HEK293 (cell line): ENCODE data around the gene RPS6KA1.
A peak's percentile ranks its signal among the peaks of the same experiment; 100 is the strongest.

Source experiments
- CTCF ChIA-PET: fragments of 350-600 bp; formaldehyde crosslinking; extraction: SDS; loops from one replicate; lab custom pipeline; 2021; ENCODE audit warnings: antibody characterized with exemption; lab: Yijun Ruan, JAX
- POLR2A ChIA-PET: fragments of 300-600 bp; formaldehyde crosslinking; extraction: SDS; loops from one replicate; lab custom pipeline; 2020; ENCODE audit warnings: antibody characterized with exemption, inconsistent platforms; lab: Yijun Ruan, JAX
- H3K27ac ChIP-seq: fragments of 200-500 bp; sonication (Bioruptor generic); 2 replicates; pipeline ENCODE4 v1.5.1; 2014; ENCODE audit warnings: low read depth, low read length, control low read depth, inconsistent platforms; ENCODE audit errors: extremely low read depth
- H3K36me3 ChIP-seq, 2 experiments: fragments of 200-500 bp in 1 of 2; sonication (Bioruptor generic) in 1 of 2; 1 replicate in 1 of 2; 2 replicates in 1 of 2; pipeline ENCODE4 v1.5.1; 2014 to 2017; ENCODE audit warnings: inconsistent platforms in 2 of 2, low read length in 2 of 2; ENCODE audit not compliant: control insufficient read depth in 2 of 2, insufficient read depth in 1 of 2
- H3K4me1 ChIP-seq: fragments of 200-500 bp; sonication (Bioruptor generic); 2 replicates; pipeline ENCODE4 v1.5.1; 2014; ENCODE audit warnings: mild to moderate bottlenecking, low read length, inconsistent platforms; ENCODE audit not compliant: control insufficient read depth, insufficient read depth
- H3K4me3 ChIP-seq: 2 replicates; pipeline ENCODE4 v1.5.1; 2011; ENCODE audit warnings: low read depth, mild to moderate bottlenecking, control low read depth, low read length, moderate library complexity
- H3K9me3 ChIP-seq: fragments of 200-500 bp; sonication (Bioruptor generic); 2 replicates; pipeline ENCODE4 v1.5.1; 2014; ENCODE audit warnings: low read depth, low read length, inconsistent platforms; ENCODE audit not compliant: control insufficient read depth, insufficient read depth
- EGR2 ChIP-seq: fragments of 450-650 bp; formaldehyde crosslinking; IDR thresholded peaks from 2 replicates; pipeline ENCODE4 v1.5.1; 2016; ENCODE audit warnings: low read depth, missing biosample characterization, missing genetic modification characterization
- GLIS2 ChIP-seq: fragments of 450-650 bp; formaldehyde crosslinking; IDR thresholded peaks from 2 replicates; pipeline ENCODE4 v1.5.1; 2016; ENCODE audit warnings: missing biosample characterization, missing genetic modification characterization
- KLF10 ChIP-seq: fragments of 450-650 bp; IDR thresholded peaks from 2 replicates; pipeline ENCODE4 v1.5.1; 2018; ENCODE audit warnings: missing biosample characterization, mild to moderate bottlenecking, missing genetic modification characterization
- MZF1 ChIP-seq: fragments of 450-650 bp; formaldehyde crosslinking; IDR thresholded peaks from 2 replicates; pipeline ENCODE4 v1.5.1; 2017; ENCODE audit warnings: missing biosample characterization, missing genetic modification characterization, borderline replicate concordance
- SP7 ChIP-seq: fragments of 450-650 bp; formaldehyde crosslinking; IDR thresholded peaks from 2 replicates; pipeline ENCODE4 v1.5.1; 2016; ENCODE audit warnings: missing biosample characterization, missing genetic modification characterization
- ZBTB11 ChIP-seq: fragments of 450-650 bp; formaldehyde crosslinking; conservative IDR thresholded peaks from 2 replicates; pipeline ENCODE4 v1.5.1; 2016; ENCODE audit warnings: low read depth, missing biosample characterization, missing genetic modification characterization
- ZBTB8A ChIP-seq: fragments of 450-650 bp; formaldehyde crosslinking; IDR thresholded peaks from 2 replicates; pipeline ENCODE4 v1.5.1; 2016; ENCODE audit warnings: missing biosample characterization, missing genetic modification characterization
- ZFHX2 ChIP-seq: fragments of 450-650 bp; formaldehyde crosslinking; conservative IDR thresholded peaks from 2 replicates; pipeline ENCODE4 v1.5.1; 2016; ENCODE audit warnings: missing biosample characterization, missing genetic modification characterization
- ZNF23 ChIP-seq: fragments of 450-650 bp; formaldehyde crosslinking; IDR thresholded peaks from 2 replicates; pipeline ENCODE4 v1.5.1; 2016; ENCODE audit warnings: missing biosample characterization, missing genetic modification characterization, borderline replicate concordance
- ZNF341 ChIP-seq: fragments of 450-650 bp; formaldehyde crosslinking; IDR thresholded peaks from 2 replicates; pipeline ENCODE4; 2016; ENCODE audit warnings: low read depth, missing biosample characterization, missing genetic modification characterization
- ZNF426 ChIP-seq: fragments of 450-650 bp; formaldehyde crosslinking; IDR thresholded peaks from 2 replicates; pipeline ENCODE4 v1.5.1; 2017; ENCODE audit warnings: missing biosample characterization, missing genetic modification characterization, mild to moderate bottlenecking, inconsistent platforms, moderate library complexity
- ZNF501 ChIP-seq: fragments of 450-650 bp; formaldehyde crosslinking; IDR thresholded peaks from 2 replicates; pipeline ENCODE4 v1.5.1; 2016; ENCODE audit warnings: missing biosample characterization, missing genetic modification characterization
- ZNF549 ChIP-seq: fragments of 450-650 bp; IDR thresholded peaks from 2 replicates; pipeline ENCODE4 v1.5.1; 2018; ENCODE audit warnings: missing biosample characterization, missing genetic modification characterization, mild to moderate bottlenecking, inconsistent platforms, moderate library complexity
- ZNF555 ChIP-seq: fragments of 450-650 bp; formaldehyde crosslinking; conservative IDR thresholded peaks from 2 replicates; pipeline ENCODE4 v1.5.1; 2017; ENCODE audit warnings: missing biosample characterization, mild to moderate bottlenecking, missing genetic modification characterization, inconsistent platforms
- ZNF561 ChIP-seq: fragments of 450-650 bp; IDR thresholded peaks from 2 replicates; pipeline ENCODE4 v1.5.1; 2018; ENCODE audit warnings: missing biosample characterization, missing genetic modification characterization, borderline replicate concordance
- ZNF670 ChIP-seq: fragments of 450-650 bp; formaldehyde crosslinking; IDR thresholded peaks from 2 replicates; pipeline ENCODE4 v1.5.1; 2016; ENCODE audit warnings: missing biosample characterization, missing genetic modification characterization, low read depth
- ZNF837 ChIP-seq: fragments of 450-650 bp; formaldehyde crosslinking; IDR thresholded peaks from 2 replicates; pipeline ENCODE4 v1.5.1; 2016; ENCODE audit warnings: missing biosample characterization, missing genetic modification characterization
- TF ChIP-seq, protein P1 (sequence below): fragments of 450-650 bp; formaldehyde crosslinking; IDR thresholded peaks from 2 replicates; pipeline ENCODE4 v1.5.1; 2016; ENCODE audit warnings: missing biosample characterization, missing genetic modification characterization

Gene RPS6KA1

DNA sequence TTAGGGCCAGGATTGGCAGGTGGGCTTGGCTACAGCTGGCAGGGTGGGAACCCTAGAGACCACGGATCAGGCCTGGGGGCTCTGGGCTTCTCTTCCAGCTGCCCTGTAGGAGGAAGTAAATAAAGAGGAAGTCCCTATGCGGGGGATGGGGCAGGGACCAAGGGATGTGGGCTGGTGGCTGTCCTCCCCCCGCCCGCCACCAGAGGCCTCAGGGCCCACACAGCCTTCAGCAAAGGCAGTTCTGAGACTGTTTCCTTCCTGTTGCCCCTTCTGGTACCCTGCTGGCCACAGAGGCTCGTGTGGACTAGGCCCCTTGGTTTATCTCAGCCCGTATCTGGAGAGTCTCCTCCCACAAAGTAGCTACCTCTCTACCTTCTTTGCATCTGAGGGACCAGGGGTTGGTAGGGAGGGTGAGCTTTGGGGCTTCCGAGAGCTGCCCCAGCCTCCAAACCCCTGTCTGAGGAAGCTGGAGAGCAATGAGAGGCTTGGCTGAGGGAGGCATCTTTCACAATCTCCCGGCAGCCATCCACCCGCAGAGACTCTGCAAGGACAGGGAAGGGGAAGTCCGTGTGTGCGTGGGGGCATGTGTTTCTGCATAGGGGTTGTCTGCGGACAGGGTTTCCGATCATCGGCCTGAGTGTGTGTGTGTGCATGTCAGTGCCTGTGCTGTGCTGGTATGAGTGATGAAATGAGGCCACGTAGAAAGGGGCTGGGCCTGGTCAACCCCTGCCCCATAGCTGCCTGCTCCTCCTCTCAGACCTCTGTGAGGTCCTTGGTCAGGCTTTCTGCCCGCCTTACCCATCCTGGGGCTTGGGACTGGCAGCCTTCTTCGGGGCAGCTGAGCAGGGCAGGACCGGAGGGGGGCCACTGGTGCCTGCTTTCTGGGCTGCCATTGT is 12.5 kb downstream of the RPS6KA1 start (continued):
- TF ChIP-seq ZBTB8A (tag by site-specific recombination) (no peak), ZNF549 (tag by site-specific recombination) (no peak), KLF10 (tag by site-specific recombination) (no peak), ZNF341 (peak; percentile 56; the same call in 1 of the 2 replicates), ZNF555 (tag by site-specific recombination) (no peak), SP7 (tag by site-specific recombination) (no peak), MZF1 (tag by site-specific recombination) (no peak), EGR2 (tag by site-specific recombination) (peak; percentile 82), ZBTB11 (tag by site-specific recombination) (no peak), ZNF501 (tag by site-specific recombination) (no peak), ZNF561 (tag by site-specific recombination) (no peak)

GRCh38 chr1:26542771-26543451 is 13.3 kb downstream of the RPS6KA1 start:
- Histone ChIP-seq H3K36me3 (peaks cover 0 to 45% of the 10 kb centered on the region in 2 experiments; a peak in 2 of 3 replicates), H3K4me3 (no peak overlapping the region), H3K9me3 (no peaks in the 10 kb centered on the region), H3K4me1 (no peaks in the 10 kb centered on the region), H3K27ac (no peak overlapping the region)
- POLR2A ChIA-PET, result no interaction called here
- TF ChIP-seq ZNF23 (tag by site-specific recombination) (no peak), GLIS2 (tag by site-specific recombination) (0 out of 2 replicates have a peak, but pooled peaks have one; percentile 31)
- TF ChIP-seq, all 188 proteins: peak for 1
- CTCF ChIA-PET, result interaction anchor here (2.4 kb wide), 1 partner anchor 12 kb away, joined by 8 read pairs; no protein-coding TSS in a partner anchor

DNA sequence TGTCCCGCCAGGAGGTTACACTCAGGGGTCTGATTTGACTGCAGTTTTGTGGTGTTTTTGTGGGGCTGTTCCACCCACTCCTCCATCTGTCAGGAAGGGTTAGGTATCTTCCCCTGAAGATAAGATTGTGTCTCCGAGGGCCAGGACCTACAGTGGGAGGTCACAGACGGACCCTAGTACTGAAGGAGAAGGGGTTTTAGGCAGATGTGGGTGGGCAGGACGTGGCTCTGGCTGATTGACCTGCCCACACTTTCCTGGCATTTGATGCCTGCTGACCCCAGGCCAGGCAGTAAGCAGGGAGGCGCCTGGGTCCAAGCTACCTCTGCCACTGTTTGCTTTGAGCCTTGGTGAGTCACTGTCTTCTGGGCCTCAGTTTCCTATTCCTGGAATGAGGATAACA is 13.9 kb downstream of the RPS6KA1 start:
- Histone ChIP-seq H3K9me3 (no peaks in the 10 kb centered on the region), H3K27ac (no peak overlapping the region), H3K4me3 (no peak overlapping the region), H3K36me3 (peaks cover 0 to 45% of the 10 kb centered on the region in 2 experiments; a peak in 2 of 3 replicates), H3K4me1 (no peaks in the 10 kb centered on the region)
- TF ChIP-seq ZNF670, result no peak
- TF ChIP-seq ZNF837, result no peak
- peak; percentile 85 for TF ChIP-seq EGR2 (tag by site-specific recombination)
- TF ChIP-seq ZNF426 (tag by site-specific recombination), result no peak
- peak; percentile 72 for TF ChIP-seq ZFHX2 (tag by site-specific recombination)
- TF ChIP-seq, protein P1, sequence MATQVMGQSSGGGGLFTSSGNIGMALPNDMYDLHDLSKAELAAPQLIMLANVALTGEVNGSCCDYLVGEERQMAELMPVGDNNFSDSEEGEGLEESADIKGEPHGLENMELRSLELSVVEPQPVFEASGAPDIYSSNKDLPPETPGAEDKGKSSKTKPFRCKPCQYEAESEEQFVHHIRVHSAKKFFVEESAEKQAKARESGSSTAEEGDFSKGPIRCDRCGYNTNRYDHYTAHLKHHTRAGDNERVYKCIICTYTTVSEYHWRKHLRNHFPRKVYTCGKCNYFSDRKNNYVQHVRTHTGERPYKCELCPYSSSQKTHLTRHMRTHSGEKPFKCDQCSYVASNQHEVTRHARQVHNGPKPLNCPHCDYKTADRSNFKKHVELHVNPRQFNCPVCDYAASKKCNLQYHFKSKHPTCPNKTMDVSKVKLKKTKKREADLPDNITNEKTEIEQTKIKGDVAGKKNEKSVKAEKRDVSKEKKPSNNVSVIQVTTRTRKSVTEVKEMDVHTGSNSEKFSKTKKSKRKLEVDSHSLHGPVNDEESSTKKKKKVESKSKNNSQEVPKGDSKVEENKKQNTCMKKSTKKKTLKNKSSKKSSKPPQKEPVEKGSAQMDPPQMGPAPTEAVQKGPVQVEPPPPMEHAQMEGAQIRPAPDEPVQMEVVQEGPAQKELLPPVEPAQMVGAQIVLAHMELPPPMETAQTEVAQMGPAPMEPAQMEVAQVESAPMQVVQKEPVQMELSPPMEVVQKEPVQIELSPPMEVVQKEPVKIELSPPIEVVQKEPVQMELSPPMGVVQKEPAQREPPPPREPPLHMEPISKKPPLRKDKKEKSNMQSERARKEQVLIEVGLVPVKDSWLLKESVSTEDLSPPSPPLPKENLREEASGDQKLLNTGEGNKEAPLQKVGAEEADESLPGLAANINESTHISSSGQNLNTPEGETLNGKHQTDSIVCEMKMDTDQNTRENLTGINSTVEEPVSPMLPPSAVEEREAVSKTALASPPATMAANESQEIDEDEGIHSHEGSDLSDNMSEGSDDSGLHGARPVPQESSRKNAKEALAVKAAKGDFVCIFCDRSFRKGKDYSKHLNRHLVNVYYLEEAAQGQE (tag by site-specific recombination), result no peak
- ChIA-PET POLR2A (no interaction called here), CTCF (interaction anchor here (0.7 kb wide), 1 partner anchor 375 kb away, joined by 3 read pairs; no protein-coding TSS in a partner anchor)
